Measurements from ENCODE around the gene LRRC73. TPM values are rescaled to one million over a fixed set of nuclear protein-coding genes. Genes with fewer than 3 reads are reported as not detected.

LRRC73 gene
- total RNA-seq, 1 experiment from 2014 or later, result 0.22 TPM

DNA sequence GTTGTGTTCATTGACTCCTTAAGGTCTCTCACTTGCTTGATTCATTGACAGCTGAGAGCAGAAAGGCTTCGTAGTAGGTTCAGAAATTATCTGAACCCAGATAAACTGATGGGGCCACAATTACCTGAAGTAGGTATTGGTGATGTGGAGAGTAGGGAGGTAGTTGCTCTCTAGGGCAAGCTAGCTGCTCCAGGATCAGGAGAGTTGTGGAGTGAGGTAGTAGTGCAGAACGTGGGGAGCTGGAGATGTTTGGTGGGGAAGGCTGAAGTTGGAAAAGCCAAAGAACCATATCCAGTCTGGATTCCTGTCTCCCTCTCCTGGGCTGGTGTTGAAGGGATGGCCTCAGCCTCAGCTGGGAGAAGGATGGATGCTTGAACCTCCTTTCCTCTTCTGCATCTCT lies 16.9 kb downstream of the LRRC73 start:
- Histone ChIP-seq H3F3A (ENCODE audit: low read length, unreplicated experiment) (no peaks in the 10 kb centered on the region), H3K9me3 (ENCODE audit: low read length) (no peaks in the 10 kb centered on the region), H4K20me1 (ENCODE audit: low read length) (peaks cover 13% of the 10 kb centered on the region; the same call in 1 of the 2 replicates), H3K27ac (ENCODE audit: low read length) (no peak overlapping the region), H2AFZ (ENCODE audit: low read length) (no peak overlapping the region), H3K9me2 (replicated peaks; ENCODE audit: low read length) (no peaks in the 10 kb centered on the region), H3K79me2 (ENCODE audit: low read length) (peaks cover 46% of the 10 kb centered on the region), H3K27me3 (ENCODE audit: low read length) (no peaks in the 10 kb centered on the region), H3K9ac (ENCODE audit: low read length) (no peak overlapping the region), H3K4me3 (ENCODE audit: low read length) (no peak overlapping the region), H3K4me2 (ENCODE audit: low read length) (no peak overlapping the region), H3K4me1 (ENCODE audit: insufficient read depth, low read length) (peaks cover 4% of the 10 kb centered on the region; the same call in 1 of the 2 replicates), H3K36me3 (ENCODE audit: low read depth, low read length) (no peaks in the 10 kb centered on the region; the same call in 1 of the 2 replicates)
- no peak for TF ChIP-seq EZH2phosphoT487 (IDR thresholded peaks at IDR 0.05; ENCODE audit: borderline replicate concordance, low read length)
- TF ChIP-seq, protein P1, sequence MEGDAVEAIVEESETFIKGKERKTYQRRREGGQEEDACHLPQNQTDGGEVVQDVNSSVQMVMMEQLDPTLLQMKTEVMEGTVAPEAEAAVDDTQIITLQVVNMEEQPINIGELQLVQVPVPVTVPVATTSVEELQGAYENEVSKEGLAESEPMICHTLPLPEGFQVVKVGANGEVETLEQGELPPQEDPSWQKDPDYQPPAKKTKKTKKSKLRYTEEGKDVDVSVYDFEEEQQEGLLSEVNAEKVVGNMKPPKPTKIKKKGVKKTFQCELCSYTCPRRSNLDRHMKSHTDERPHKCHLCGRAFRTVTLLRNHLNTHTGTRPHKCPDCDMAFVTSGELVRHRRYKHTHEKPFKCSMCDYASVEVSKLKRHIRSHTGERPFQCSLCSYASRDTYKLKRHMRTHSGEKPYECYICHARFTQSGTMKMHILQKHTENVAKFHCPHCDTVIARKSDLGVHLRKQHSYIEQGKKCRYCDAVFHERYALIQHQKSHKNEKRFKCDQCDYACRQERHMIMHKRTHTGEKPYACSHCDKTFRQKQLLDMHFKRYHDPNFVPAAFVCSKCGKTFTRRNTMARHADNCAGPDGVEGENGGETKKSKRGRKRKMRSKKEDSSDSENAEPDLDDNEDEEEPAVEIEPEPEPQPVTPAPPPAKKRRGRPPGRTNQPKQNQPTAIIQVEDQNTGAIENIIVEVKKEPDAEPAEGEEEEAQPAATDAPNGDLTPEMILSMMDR (conservative IDR thresholded peaks at IDR 0.05; ENCODE audit: low read depth, low read length), result no peak
- no peak for TF ChIP-seq EZH2 (IDR thresholded peaks at IDR 0.05; ENCODE audit: low read length, unreplicated experiment)
- no TSS peak for BruUV-seq (replicated peaks)
- ChIA-PET POLR2A (ENCODE audit: unreplicated experiment) (no interaction called here), CTCF (no interaction called here)
- DNase-seq, result no peak
- intact Hi-C loops (cut with micrococcal nuclease), result no loop called here
- ATAC-seq, result no peak

GRCh38 chr6:43492673-43493072 lies 17.5 kb downstream of the LRRC73 start:
- Histone ChIP-seq H3K4me3 (ENCODE audit: low read length) (no peak overlapping the region), H3K27me3 (ENCODE audit: low read length) (no peaks in the 10 kb centered on the region), H3K9me2 (replicated peaks; ENCODE audit: low read length) (no peaks in the 10 kb centered on the region), H3K36me3 (ENCODE audit: low read depth, low read length) (no peaks in the 10 kb centered on the region; the same call in 1 of the 2 replicates), H3K79me2 (ENCODE audit: low read length) (peaks cover 46% of the 10 kb centered on the region), H3K9me3 (ENCODE audit: low read length) (no peaks in the 10 kb centered on the region), H3F3A (ENCODE audit: low read length, unreplicated experiment) (no peaks in the 10 kb centered on the region), H3K4me2 (ENCODE audit: low read length) (no peak overlapping the region), H3K4me1 (ENCODE audit: insufficient read depth, low read length) (peaks cover 4% of the 10 kb centered on the region; the same call in 1 of the 2 replicates), H4K20me1 (ENCODE audit: low read length) (peaks cover 13% of the 10 kb centered on the region; the same call in 1 of the 2 replicates), H2AFZ (ENCODE audit: low read length) (no peak overlapping the region), H3K9ac (ENCODE audit: low read length) (no peak overlapping the region), H3K27ac (ENCODE audit: low read length) (no peak overlapping the region)
- POLR2A ChIA-PET (ENCODE audit: unreplicated experiment), result no interaction called here
- DNase-seq (no peak), ATAC-seq (no peak)
- BruUV-seq (replicated peaks), result no TSS peak
- intact Hi-C loops (cut with micrococcal nuclease), result no loop called here
- CTCF ChIA-PET, result no interaction called here
- TF ChIP-seq, protein P1 (conservative IDR thresholded peaks at IDR 0.05; ENCODE audit: low read depth, low read length), result no peak
- no peak for TF ChIP-seq EZH2phosphoT487 (IDR thresholded peaks at IDR 0.05; ENCODE audit: borderline replicate concordance, low read length)
- TF ChIP-seq EZH2 (IDR thresholded peaks at IDR 0.05; ENCODE audit: low read length, unreplicated experiment), result no peak

GRCh38 chr6:43491750-43492661 lies 18.1 kb downstream of the LRRC73 start:
- Histone ChIP-seq H3K9me3 (ENCODE audit: low read length) (no peaks in the 10 kb centered on the region), H3K79me2 (ENCODE audit: low read length) (peaks cover 51% of the 10 kb centered on the region), H3K27ac (ENCODE audit: low read length) (no peak overlapping the region), H3K4me1 (ENCODE audit: insufficient read depth, low read length) (peaks cover 4% of the 10 kb centered on the region; the same call in 1 of the 2 replicates), H4K20me1 (ENCODE audit: low read length) (peaks cover 13% of the 10 kb centered on the region; the same call in 1 of the 2 replicates), H3K4me3 (ENCODE audit: low read length) (no peak overlapping the region), H3K4me2 (ENCODE audit: low read length) (no peak overlapping the region), H2AFZ (ENCODE audit: low read length) (no peak overlapping the region), H3F3A (ENCODE audit: low read length, unreplicated experiment) (no peaks in the 10 kb centered on the region), H3K9ac (ENCODE audit: low read length) (no peak overlapping the region), H3K36me3 (ENCODE audit: low read depth, low read length) (no peaks in the 10 kb centered on the region), H3K9me2 (replicated peaks; ENCODE audit: low read length) (no peaks in the 10 kb centered on the region), H3K27me3 (ENCODE audit: low read length) (no peaks in the 10 kb centered on the region)
- intact Hi-C loops (cut with micrococcal nuclease), result no loop called here
- ChIA-PET CTCF (no interaction called here), POLR2A (ENCODE audit: unreplicated experiment) (no interaction called here)
- no TSS peak for BruUV-seq (replicated peaks)
- DNase-seq (no peak), ATAC-seq (peak; percentile 25; the same call in 1 of the 2 replicates)
- TF ChIP-seq EZH2phosphoT487 (IDR thresholded peaks at IDR 0.05; ENCODE audit: borderline replicate concordance, low read length) (no peak), EZH2 (IDR thresholded peaks at IDR 0.05; ENCODE audit: low read length, unreplicated experiment) (no peak)
- TF ChIP-seq, protein P1 (conservative IDR thresholded peaks at IDR 0.05; ENCODE audit: low read depth, low read length), result no peak

Measured in PC-3 (cell line).